Mucosa of gallbladder (tissue), 1 donor: ENCODE results near the gene MMADHC. TPM values are rescaled to one million over a fixed set of nuclear protein-coding genes. Genes with fewer than 3 reads are reported as not detected.

Source experiments
- DNase-seq: peaks from one replicate; pipeline ENCODE4 v3.0.0-alpha.2; 2020; ENCODE audit warnings: low spot score
- total RNA-seq: library from RNA; stranded (reverse); gene quantifications from one replicate; pipeline ENCODE4 v1.2.1, GENCODE V29; 2021
- donor health status: DM: no; HTN: no; CAD: no.

MMADHC gene
- total RNA-seq, 1 donor from 2014 or later: 74.2 TPM

- no peak for DNase-seq
These were observed 31.1 kb downstream of the MMADHC start for GRCh38 chr2:149556452-149556851.

GRCh38 chr2:149552830-149553229 lies 34.7 kb downstream of the MMADHC start:
- DNase-seq: no peak

- no peak for DNase-seq
These were observed 35.3 kb downstream of the MMADHC start for GRCh38 chr2:149552226-149552625.

- no peak for DNase-seq
These were observed 42.9 kb downstream of the MMADHC start for GRCh38 chr2:149544692-149545091.

GRCh38 chr2:149543845-149544244 lies 43.7 kb downstream of the MMADHC start:
- DNase-seq: no peak

GRCh38 chr2:149540138-149540537 lies 47.4 kb downstream of the MMADHC start:
- no peak for DNase-seq

- DNase-seq: no peak
These were observed 49.3 kb downstream of the MMADHC start for GRCh38 chr2:149538138-149538833.

DNA sequence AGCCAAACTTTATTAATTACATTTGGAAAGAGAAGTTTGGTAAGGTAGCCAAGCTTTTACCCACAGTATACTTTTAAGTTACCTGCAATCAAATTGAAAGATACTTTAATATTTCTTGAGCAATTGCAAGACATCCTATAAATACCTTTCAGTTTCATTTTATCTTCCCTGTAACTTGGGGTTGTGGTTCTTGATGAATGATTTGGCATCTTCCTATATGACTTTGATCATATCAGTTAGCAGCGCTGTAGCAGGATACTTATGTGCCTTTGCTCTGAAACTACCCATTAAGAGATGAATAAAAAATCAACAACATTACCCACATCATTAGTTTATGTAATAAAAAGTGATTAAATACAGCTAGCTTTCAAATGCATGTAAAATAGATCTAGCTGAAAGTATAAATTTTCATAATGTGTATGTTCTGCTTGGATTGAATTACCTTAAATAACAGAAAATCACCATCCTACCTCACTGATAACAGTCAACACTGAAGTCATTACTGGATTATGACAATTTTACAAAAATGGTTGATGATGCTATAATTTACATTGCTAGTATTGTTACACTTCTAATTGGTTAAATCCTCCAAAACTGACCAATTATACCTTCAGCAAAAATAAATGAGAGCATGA lies 50.4 kb downstream of the MMADHC start:
- no peak for DNase-seq

GRCh38 chr2:149536649-149537048 lies 50.9 kb downstream of the MMADHC start:
- DNase-seq: no peak

- no peak for DNase-seq
These were observed 52.9 kb downstream of the MMADHC start for GRCh38 chr2:149534674-149535073.

DNA sequence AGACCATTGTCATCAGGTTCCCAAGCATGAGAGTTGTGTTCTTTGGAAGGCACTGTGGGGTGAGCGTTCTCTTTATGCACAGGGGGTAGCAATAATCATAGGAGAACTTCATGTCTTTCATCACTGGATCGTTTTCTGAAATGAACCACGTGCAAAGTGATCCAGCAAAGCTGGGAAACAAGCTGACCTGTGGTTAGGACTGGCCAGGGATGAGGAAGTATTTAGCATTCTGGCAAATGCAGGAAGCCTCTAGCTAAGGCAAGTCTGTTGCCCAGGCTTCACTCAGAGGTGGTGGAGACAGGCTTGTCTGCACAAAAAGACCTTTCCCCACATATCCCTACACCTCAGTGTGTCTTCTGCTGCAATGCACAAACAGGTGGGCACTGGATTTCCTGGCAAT lies 58.6 kb downstream of the MMADHC start:
- no peak for DNase-seq

GRCh38 chr2:149527998-149528755 lies 59.4 kb downstream of the MMADHC start:
- DNase-seq: no peak

- DNase-seq: no peak
These were observed 60.9 kb downstream of the MMADHC start for GRCh38 chr2:149526689-149527088.

DNA sequence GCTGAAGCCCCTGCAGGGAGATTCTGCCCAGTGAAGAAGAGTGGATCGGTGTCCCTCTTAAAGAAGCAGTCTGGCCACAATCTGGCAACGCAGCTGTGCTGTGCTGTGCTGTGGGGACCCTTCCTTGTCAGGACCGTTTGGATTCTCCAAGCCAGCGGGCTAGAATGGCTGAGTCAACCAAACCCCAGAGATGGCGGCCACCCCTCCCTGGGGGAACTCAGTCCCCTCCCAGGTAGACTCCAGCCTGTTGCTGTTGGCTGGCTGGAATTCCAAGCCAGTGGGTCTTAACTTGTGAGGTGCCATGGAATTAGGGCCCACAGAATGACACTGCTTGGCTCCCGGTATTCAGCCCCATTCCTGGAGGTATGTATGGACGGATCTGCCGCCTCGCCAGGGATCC lies 62.3 kb downstream of the MMADHC start:
- no peak for DNase-seq
